Measurements from ENCODE around the gene RALGPS2. TPM values are rescaled to one million over a fixed set of nuclear protein-coding genes. Genes with fewer than 3 reads are reported as not detected.

RALGPS2 gene
- total RNA-seq, 1 experiment from 2014 or later: 12.7 TPM

- Histone ChIP-seq H3K9me3 (ENCODE audit: low read depth, low read length, poor library complexity, severe bottlenecking) (no peaks in the 10 kb centered on the region), H3K36me3 (ENCODE audit: insufficient read depth, low read length, poor library complexity, severe bottlenecking) (no peaks in the 10 kb centered on the region), H3K27ac (ENCODE audit: low read depth, low read length, poor library complexity, severe bottlenecking) (no peak overlapping the region), H3K27me3 (replicated peaks; ENCODE audit: insufficient read depth, low read depth, low read length, poor library complexity) (no peaks in the 10 kb centered on the region), H3K4me1 (ENCODE audit: insufficient read depth, low read length, poor library complexity, severe bottlenecking) (no peaks in the 10 kb centered on the region), H3K4me3 (ENCODE audit: low read depth, low read length, poor library complexity, severe bottlenecking) (no peak overlapping the region)
- intact Hi-C loops (cut with micrococcal nuclease; ENCODE audit: unreplicated experiment): no loop called here
- BruUV-seq (replicated peaks): no TSS peak
- POLR2A ChIA-PET (ENCODE audit: low non-redundant PET): no interaction called here
- TF ChIP-seq EZH2 (IDR thresholded peaks at IDR 0.05; ENCODE audit: borderline replicate concordance, low read depth, low read length, poor library complexity, severe bottlenecking): no peak
- no peak for TF ChIP-seq CTCF (conservative IDR thresholded peaks at IDR 0.05; ENCODE audit: low read depth, low read length)
- CTCF ChIA-PET: no interaction called here
- DNase-seq (ENCODE audit: low spot score): no peak
These were observed 228.7 kb downstream of the RALGPS2 start for GRCh38 chr1:178953538-178954324.

GRCh38 chr1:178954325-178954690, 229.3 kb downstream of the RALGPS2 start:
- intact Hi-C loops (cut with micrococcal nuclease; ENCODE audit: unreplicated experiment): no loop called here
- ChIA-PET CTCF (no interaction called here), POLR2A (ENCODE audit: low non-redundant PET) (no interaction called here)
- Histone ChIP-seq H3K27me3 (replicated peaks; ENCODE audit: insufficient read depth, low read depth, low read length, poor library complexity) (no peaks in the 10 kb centered on the region), H3K27ac (ENCODE audit: low read depth, low read length, poor library complexity, severe bottlenecking) (no peak overlapping the region), H3K36me3 (ENCODE audit: insufficient read depth, low read length, poor library complexity, severe bottlenecking) (no peaks in the 10 kb centered on the region), H3K9me3 (ENCODE audit: low read depth, low read length, poor library complexity, severe bottlenecking) (no peaks in the 10 kb centered on the region), H3K4me3 (ENCODE audit: low read depth, low read length, poor library complexity, severe bottlenecking) (no peak overlapping the region), H3K4me1 (ENCODE audit: insufficient read depth, low read length, poor library complexity, severe bottlenecking) (no peaks in the 10 kb centered on the region)
- no peak for DNase-seq (ENCODE audit: low spot score)
- TF ChIP-seq CTCF (conservative IDR thresholded peaks at IDR 0.05; ENCODE audit: low read depth, low read length): no peak
- TF ChIP-seq EZH2 (IDR thresholded peaks at IDR 0.05; ENCODE audit: borderline replicate concordance, low read depth, low read length, poor library complexity, severe bottlenecking): no peak
- BruUV-seq (replicated peaks): no TSS peak

GRCh38 chr1:178954937-178955336, 229.9 kb downstream of the RALGPS2 start:
- DNase-seq (ENCODE audit: low spot score): no peak
- no peaks in the 10 kb centered on the region for H3K9me3 ChIP-seq (ENCODE audit: low read depth, low read length, poor library complexity, severe bottlenecking)
- TF ChIP-seq CTCF (conservative IDR thresholded peaks at IDR 0.05; ENCODE audit: low read depth, low read length) (no peak), EZH2 (IDR thresholded peaks at IDR 0.05; ENCODE audit: borderline replicate concordance, low read depth, low read length, poor library complexity, severe bottlenecking) (no peak)
- no peaks in the 10 kb centered on the region for H3K27me3 ChIP-seq (replicated peaks; ENCODE audit: insufficient read depth, low read depth, low read length, poor library complexity)
- ChIA-PET POLR2A (ENCODE audit: low non-redundant PET) (no interaction called here), CTCF (no interaction called here)
- H3K4me3 ChIP-seq (ENCODE audit: low read depth, low read length, poor library complexity, severe bottlenecking): no peak overlapping the region
- H3K4me1 ChIP-seq (ENCODE audit: insufficient read depth, low read length, poor library complexity, severe bottlenecking): no peaks in the 10 kb centered on the region
- no TSS peak for BruUV-seq (replicated peaks)
- intact Hi-C loops (cut with micrococcal nuclease; ENCODE audit: unreplicated experiment): no loop called here
- H3K27ac ChIP-seq (ENCODE audit: low read depth, low read length, poor library complexity, severe bottlenecking): no peak overlapping the region
- H3K36me3 ChIP-seq (ENCODE audit: insufficient read depth, low read length, poor library complexity, severe bottlenecking): no peaks in the 10 kb centered on the region

All from A673 (cell line).